ENCODE measurements around the gene MOCS3.

MOCS3 gene

DNA sequence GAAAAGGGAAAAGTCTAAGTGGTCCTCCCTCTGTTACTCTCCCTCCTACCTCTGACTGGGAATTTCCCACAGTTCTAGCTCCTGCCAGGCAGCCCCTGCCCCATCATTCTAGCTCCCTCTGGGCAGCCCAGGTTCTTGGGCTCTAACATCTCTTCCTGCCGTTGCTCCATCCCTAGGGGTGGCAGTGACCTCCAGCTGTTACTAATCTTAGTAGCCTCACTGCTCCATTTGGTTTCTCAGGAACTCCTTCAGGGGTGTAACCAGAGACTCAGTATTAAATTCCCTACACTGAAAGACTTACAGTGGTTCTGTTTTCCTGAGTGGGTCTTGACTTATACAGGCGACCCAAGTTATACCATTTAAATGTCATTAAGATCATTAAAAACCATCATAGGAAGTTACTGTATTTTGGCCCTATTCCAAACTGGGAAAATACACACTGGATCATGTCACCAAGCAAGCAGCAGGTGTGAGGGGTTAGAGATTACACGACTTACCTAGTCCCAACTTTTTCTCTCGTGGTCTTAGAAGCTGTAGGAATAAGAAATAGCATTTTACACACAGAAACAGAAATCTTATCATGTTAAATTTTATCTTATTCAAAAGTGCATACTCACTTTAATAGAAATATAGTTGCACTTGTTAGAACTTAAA lies 10.4 kb upstream of the MOCS3 start:
- no peak overlapping the region for H3K4me3 ChIP-seq (ENCODE audit: low read depth, low read length)
- no peak for DNase-seq (ENCODE audit: low read depth)
- no peak for TF ChIP-seq POLR2A (IDR thresholded peaks at IDR 0.05; ENCODE audit: extremely low read depth, insufficient read length)
- no peak for TF ChIP-seq MAX (IDR thresholded peaks at IDR 0.05; ENCODE audit: low read depth, low read length)
- no peak for TF ChIP-seq MYC (IDR thresholded peaks at IDR 0.05; ENCODE audit: low read depth, low read length)
- TF ChIP-seq CTCF (IDR thresholded peaks at IDR 0.05; ENCODE audit: low read depth, low read length): no peak

- no peak overlapping the region for H3K4me3 ChIP-seq (ENCODE audit: low read depth, low read length)
- no peak for DNase-seq (ENCODE audit: low read depth)
- no peak for TF ChIP-seq CTCF (IDR thresholded peaks at IDR 0.05; ENCODE audit: low read depth, low read length)
- TF ChIP-seq MAX (IDR thresholded peaks at IDR 0.05; ENCODE audit: low read depth, low read length): no peak
- TF ChIP-seq MYC (IDR thresholded peaks at IDR 0.05; ENCODE audit: low read depth, low read length): no peak
- no peak for TF ChIP-seq POLR2A (IDR thresholded peaks at IDR 0.05; ENCODE audit: extremely low read depth, insufficient read length)
Measured at GRCh38 chr20:50953196-50953595, 5.4 kb upstream of the MOCS3 start.

DNA sequence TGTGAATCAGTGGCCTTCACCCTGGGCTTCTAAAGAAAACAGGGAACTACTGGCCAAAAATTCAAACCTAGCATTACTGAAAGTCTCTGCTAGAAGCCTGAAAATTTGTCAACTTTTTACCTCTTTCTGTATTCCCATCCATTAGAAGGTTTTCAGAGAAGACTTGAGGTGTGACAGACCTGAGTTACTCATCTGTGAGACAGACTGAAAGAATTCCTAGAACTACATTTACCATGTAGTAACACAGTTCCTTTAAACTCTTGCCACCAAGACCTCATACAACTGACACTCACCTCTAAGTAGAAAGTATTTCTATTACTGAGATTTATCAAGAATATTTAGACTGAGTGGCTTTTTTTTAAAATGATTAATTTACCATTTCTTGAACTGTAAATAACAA lies 4.8 kb upstream of the MOCS3 start:
- TF ChIP-seq MAX (IDR thresholded peaks at IDR 0.05; ENCODE audit: low read depth, low read length) (no peak), MYC (IDR thresholded peaks at IDR 0.05; ENCODE audit: low read depth, low read length) (no peak), POLR2A (IDR thresholded peaks at IDR 0.05; ENCODE audit: extremely low read depth, insufficient read length) (no peak), CTCF (IDR thresholded peaks at IDR 0.05; ENCODE audit: low read depth, low read length) (no peak)
- DNase-seq (ENCODE audit: low read depth): no peak
- no peak overlapping the region for H3K4me3 ChIP-seq (ENCODE audit: low read depth, low read length)

GRCh38 chr20:50957276-50957675 lies 1.3 kb upstream of the MOCS3 start:
- peak; percentile 18 for DNase-seq (ENCODE audit: low read depth)
- TF ChIP-seq MYC (IDR thresholded peaks at IDR 0.05; ENCODE audit: low read depth, low read length) (no peak), CTCF (IDR thresholded peaks at IDR 0.05; ENCODE audit: low read depth, low read length) (no peak), POLR2A (IDR thresholded peaks at IDR 0.05; ENCODE audit: extremely low read depth, insufficient read length) (no peak), MAX (IDR thresholded peaks at IDR 0.05; ENCODE audit: low read depth, low read length) (no peak)

GRCh38 chr20:50957798-50958614 lies 612 bp upstream of the MOCS3 start, which contains the start of gene DPM1:
DPM1 (minus strand) TSS chr20:50958532; CDS start chr20:50958523, 9 bp downstream.
- TF ChIP-seq POLR2A (IDR thresholded peaks at IDR 0.05; ENCODE audit: extremely low read depth, insufficient read length) (peak; percentile 94), MYC (IDR thresholded peaks at IDR 0.05; ENCODE audit: low read depth, low read length) (peak; percentile 52; the same call in 1 of the 2 replicates), MAX (IDR thresholded peaks at IDR 0.05; ENCODE audit: low read depth, low read length) (peak; percentile 56; the same call in 1 of the 2 replicates), CTCF (IDR thresholded peaks at IDR 0.05; ENCODE audit: low read depth, low read length) (no peak)
- DNase-seq (ENCODE audit: low read depth): peak; percentile 93
- peak within 1 kb of the TSS; percentile 88 for H3K4me3 ChIP-seq (ENCODE audit: low read depth, low read length)

More at GRCh38 chr20:50957276-50957675, 1.3 kb upstream of the MOCS3 start:
- H3K4me3 ChIP-seq (ENCODE audit: low read depth, low read length): peak overlapping the region; percentile 88

All from NB4 (cell line).